SK-N-SH treated with all-trans-retinoic acid at 6 μM for 48 hours (cell line): ENCODE measurements around the gene TCEA2.

Experiments
- ATAC-seq: fragments of 200-7000 bp; cut with Tn5 transposase; 3 replicates; pipeline ENCODE4 v1.9.1; 2020; ENCODE audit warnings: mild to moderate bottlenecking, moderate library complexity
- ARNTL ChIP-seq: fragments of 450-650 bp; formaldehyde crosslinking; IDR thresholded peaks from 2 replicates; pipeline ENCODE4 v1.5.0; 2020; ENCODE audit warnings: low read depth, mild to moderate bottlenecking, moderate library complexity, borderline replicate concordance
- BACH2 ChIP-seq: fragments of 250-450 bp; sonication (Bioruptor Pico); IDR thresholded peaks from 2 replicates; pipeline ENCODE4 v1.9.0; 2021; ENCODE audit warnings: mild to moderate bottlenecking, borderline replicate concordance
- ESRRG ChIP-seq: fragments of 250-450 bp; sonication (Bioruptor Pico); IDR thresholded peaks from 2 replicates; pipeline ENCODE4 v1.6.1; 2021; ENCODE audit warnings: mild to moderate bottlenecking
- GLIS3 ChIP-seq: fragments of 250-450 bp; sonication (Bioruptor Pico); IDR thresholded peaks from 2 replicates; pipeline ENCODE4 v1.5.0; 2020; ENCODE audit warnings: mild to moderate bottlenecking, moderate library complexity
- ISL1 ChIP-seq: fragments of 250-450 bp; sonication (Bioruptor Pico); IDR thresholded peaks from 2 replicates; pipeline ENCODE4 v2.1.2; 2022; ENCODE audit warnings: mild to moderate bottlenecking, moderate library complexity
- OSR1 ChIP-seq: fragments of 250-450 bp; sonication (Bioruptor Pico); IDR thresholded peaks from 2 replicates; pipeline ENCODE4 v1.8.0; 2022; ENCODE audit warnings: moderate library complexity, mild to moderate bottlenecking, inconsistent platforms
- POU6F1 ChIP-seq: fragments of 250-450 bp; sonication (Bioruptor Pico); IDR thresholded peaks from 2 replicates; pipeline ENCODE4 v1.8.0; 2021; ENCODE audit warnings: low read depth, mild to moderate bottlenecking, moderate library complexity, borderline replicate concordance
- PPARA ChIP-seq: fragments of 250-450 bp; sonication (Bioruptor Pico); IDR thresholded peaks from 2 replicates; pipeline ENCODE4 v1.5.0; 2020; ENCODE audit warnings: mild to moderate bottlenecking, borderline replicate concordance
- RARB ChIP-seq: fragments of 250-450 bp; sonication (Bioruptor Pico); IDR thresholded peaks from 2 replicates; pipeline ENCODE4 v1.8.0; 2021; ENCODE audit warnings: mild to moderate bottlenecking, moderate library complexity
- TOX ChIP-seq: fragments of 250-450 bp; sonication (Bioruptor Pico); IDR thresholded peaks from 2 replicates; pipeline ENCODE4 v1.8.0; 2021; ENCODE audit warnings: mild to moderate bottlenecking, moderate library complexity, borderline replicate concordance
- ZC3H10 ChIP-seq: fragments of 250-450 bp; sonication (Bioruptor Pico); IDR thresholded peaks from 2 replicates; pipeline ENCODE4 v1.5.1; 2021; ENCODE audit warnings: mild to moderate bottlenecking, moderate library complexity
- ZFP3 ChIP-seq: fragments of 250-450 bp; sonication (Bioruptor Pico); IDR thresholded peaks from 2 replicates; pipeline ENCODE4 v1.5.0; 2020; ENCODE audit warnings: mild to moderate bottlenecking, moderate library complexity
- ZFP30 ChIP-seq: fragments of 450-650 bp; formaldehyde crosslinking; IDR thresholded peaks from 2 replicates; pipeline ENCODE4 v1.5.0; 2022; ENCODE audit warnings: mild to moderate bottlenecking, moderate library complexity
- ZNF565 ChIP-seq: fragments of 450-650 bp; formaldehyde crosslinking; conservative IDR thresholded peaks from 2 replicates; pipeline ENCODE4 v1.5.0; 2020; ENCODE audit warnings: low read depth, mild to moderate bottlenecking, moderate library complexity
- ZNF8 ChIP-seq: fragments of 450-650 bp; formaldehyde crosslinking; IDR thresholded peaks from 2 replicates; pipeline ENCODE4 v1.5.0; 2020; ENCODE audit warnings: mild to moderate bottlenecking, moderate library complexity
- TF ChIP-seq, protein P1 (sequence below): fragments of 250-450 bp; sonication (Bioruptor Pico); IDR thresholded peaks from 2 replicates; pipeline ENCODE4 v1.5.1; 2021; ENCODE audit warnings: mild to moderate bottlenecking, moderate library complexity
- TF ChIP-seq, protein P2 (sequence below): fragments of 250-450 bp; sonication (Bioruptor Pico); IDR thresholded peaks from 2 replicates; pipeline ENCODE4 v1.5.0; 2020; ENCODE audit warnings: mild to moderate bottlenecking, moderate library complexity
- TF ChIP-seq, protein P3 (sequence below): fragments of 250-450 bp; sonication (Bioruptor Pico); IDR thresholded peaks from 2 replicates; pipeline ENCODE4 v1.8.0; 2020; ENCODE audit warnings: mild to moderate bottlenecking, moderate library complexity, borderline replicate concordance
- TF ChIP-seq, protein P4 (sequence below): fragments of 250-450 bp; sonication (Bioruptor Pico); IDR thresholded peaks from 2 replicates; pipeline ENCODE4 v1.5.1; 2020; ENCODE audit warnings: low read depth, mild to moderate bottlenecking, moderate library complexity

Gene TCEA2

GRCh38 chr20:64038224-64038564, 24.8 kb upstream of the TCEA2 start:
- ATAC-seq, result peak; percentile 4; the same call in 2 of the 3 replicates
- TF ChIP-seq, protein P1, sequence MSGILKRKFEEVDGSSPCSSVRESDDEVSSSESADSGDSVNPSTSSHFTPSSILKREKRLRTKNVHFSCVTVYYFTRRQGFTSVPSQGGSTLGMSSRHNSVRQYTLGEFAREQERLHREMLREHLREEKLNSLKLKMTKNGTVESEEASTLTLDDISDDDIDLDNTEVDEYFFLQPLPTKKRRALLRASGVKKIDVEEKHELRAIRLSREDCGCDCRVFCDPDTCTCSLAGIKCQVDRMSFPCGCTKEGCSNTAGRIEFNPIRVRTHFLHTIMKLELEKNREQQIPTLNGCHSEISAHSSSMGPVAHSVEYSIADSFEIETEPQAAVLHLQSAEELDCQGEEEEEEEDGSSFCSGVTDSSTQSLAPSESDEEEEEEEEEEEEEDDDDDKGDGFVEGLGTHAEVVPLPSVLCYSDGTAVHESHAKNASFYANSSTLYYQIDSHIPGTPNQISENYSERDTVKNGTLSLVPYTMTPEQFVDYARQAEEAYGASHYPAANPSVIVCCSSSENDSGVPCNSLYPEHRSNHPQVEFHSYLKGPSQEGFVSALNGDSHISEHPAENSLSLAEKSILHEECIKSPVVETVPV, result no peak
- TF ChIP-seq, protein P2, sequence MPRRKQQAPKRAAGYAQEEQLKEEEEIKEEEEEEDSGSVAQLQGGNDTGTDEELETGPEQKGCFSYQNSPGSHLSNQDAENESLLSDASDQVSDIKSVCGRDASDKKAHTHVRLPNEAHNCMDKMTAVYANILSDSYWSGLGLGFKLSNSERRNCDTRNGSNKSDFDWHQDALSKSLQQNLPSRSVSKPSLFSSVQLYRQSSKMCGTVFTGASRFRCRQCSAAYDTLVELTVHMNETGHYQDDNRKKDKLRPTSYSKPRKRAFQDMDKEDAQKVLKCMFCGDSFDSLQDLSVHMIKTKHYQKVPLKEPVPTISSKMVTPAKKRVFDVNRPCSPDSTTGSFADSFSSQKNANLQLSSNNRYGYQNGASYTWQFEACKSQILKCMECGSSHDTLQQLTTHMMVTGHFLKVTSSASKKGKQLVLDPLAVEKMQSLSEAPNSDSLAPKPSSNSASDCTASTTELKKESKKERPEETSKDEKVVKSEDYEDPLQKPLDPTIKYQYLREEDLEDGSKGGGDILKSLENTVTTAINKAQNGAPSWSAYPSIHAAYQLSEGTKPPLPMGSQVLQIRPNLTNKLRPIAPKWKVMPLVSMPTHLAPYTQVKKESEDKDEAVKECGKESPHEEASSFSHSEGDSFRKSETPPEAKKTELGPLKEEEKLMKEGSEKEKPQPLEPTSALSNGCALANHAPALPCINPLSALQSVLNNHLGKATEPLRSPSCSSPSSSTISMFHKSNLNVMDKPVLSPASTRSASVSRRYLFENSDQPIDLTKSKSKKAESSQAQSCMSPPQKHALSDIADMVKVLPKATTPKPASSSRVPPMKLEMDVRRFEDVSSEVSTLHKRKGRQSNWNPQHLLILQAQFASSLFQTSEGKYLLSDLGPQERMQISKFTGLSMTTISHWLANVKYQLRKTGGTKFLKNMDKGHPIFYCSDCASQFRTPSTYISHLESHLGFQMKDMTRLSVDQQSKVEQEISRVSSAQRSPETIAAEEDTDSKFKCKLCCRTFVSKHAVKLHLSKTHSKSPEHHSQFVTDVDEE (CRISPR knock-in tag), result no peak
- TF ChIP-seq BACH2 (CRISPR knock-in tag), result no peak
- TF ChIP-seq, protein P3, sequence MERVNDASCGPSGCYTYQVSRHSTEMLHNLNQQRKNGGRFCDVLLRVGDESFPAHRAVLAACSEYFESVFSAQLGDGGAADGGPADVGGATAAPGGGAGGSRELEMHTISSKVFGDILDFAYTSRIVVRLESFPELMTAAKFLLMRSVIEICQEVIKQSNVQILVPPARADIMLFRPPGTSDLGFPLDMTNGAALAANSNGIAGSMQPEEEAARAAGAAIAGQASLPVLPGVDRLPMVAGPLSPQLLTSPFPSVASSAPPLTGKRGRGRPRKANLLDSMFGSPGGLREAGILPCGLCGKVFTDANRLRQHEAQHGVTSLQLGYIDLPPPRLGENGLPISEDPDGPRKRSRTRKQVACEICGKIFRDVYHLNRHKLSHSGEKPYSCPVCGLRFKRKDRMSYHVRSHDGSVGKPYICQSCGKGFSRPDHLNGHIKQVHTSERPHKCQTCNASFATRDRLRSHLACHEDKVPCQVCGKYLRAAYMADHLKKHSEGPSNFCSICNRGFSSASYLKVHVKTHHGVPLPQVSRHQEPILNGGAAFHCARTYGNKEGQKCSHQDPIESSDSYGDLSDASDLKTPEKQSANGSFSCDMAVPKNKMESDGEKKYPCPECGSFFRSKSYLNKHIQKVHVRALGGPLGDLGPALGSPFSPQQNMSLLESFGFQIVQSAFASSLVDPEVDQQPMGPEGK (CRISPR knock-in tag), result no peak
- TF ChIP-seq ARNTL, result no peak

DNA sequence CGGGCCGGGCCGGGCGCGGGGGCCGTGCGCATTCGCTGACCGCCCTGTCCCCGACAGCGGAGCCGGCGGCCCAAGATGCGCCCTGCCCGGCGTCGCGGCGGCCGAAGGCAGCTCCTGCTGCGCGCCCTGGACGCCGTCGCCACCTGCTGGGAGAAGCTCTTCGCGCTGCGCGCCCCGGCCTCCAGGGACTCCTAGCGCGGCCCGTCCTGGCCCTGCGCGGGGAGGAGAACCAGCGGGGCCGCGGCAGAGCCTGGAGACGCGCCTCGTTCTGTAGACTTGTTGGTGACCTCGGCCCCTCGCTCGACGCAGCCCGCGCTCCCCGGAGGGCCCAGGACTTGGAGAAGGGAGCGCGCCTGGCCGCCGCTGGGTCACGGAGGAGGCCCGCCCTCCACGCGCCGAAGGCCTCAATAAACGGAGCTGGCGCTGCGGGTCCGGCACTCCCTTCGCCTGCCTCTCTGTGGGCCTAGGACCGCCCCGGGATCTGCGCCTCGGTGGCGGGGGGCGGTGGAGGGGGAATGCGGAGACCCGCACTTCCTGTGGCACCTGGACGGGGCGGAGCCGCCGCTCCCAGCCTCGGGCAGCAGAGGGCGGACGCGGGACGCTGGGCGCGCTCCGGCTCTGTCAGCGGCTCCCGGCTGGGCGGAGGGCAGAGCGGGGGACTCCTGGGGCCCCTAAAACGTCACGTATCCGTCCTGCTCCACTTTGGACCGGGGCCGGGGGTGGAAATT, 24.3 kb upstream of the TCEA2 start:
- ATAC-seq, result peak; percentile 87
- TF ChIP-seq ESRRG (CRISPR knock-in tag) (no peak), TOX (CRISPR knock-in tag) (no peak), ZNF8 (CRISPR knock-in tag) (no peak)

GRCh38 chr20:64039293-64040160, 23.5 kb upstream of the TCEA2 start:
- TF ChIP-seq RARB (no peak), PPARA (CRISPR knock-in tag) (no peak), ZFP3 (CRISPR knock-in tag) (no peak), TOX (CRISPR knock-in tag) (no peak), BACH2 (CRISPR knock-in tag) (no peak), ESRRG (CRISPR knock-in tag) (no peak), ZFP30 (CRISPR knock-in tag) (no peak), ISL1 (no peak), GLIS3 (CRISPR knock-in tag) (no peak), POU6F1 (CRISPR knock-in tag) (no peak), OSR1 (CRISPR knock-in tag) (no peak), ZNF565 (CRISPR knock-in tag) (no peak), ZNF8 (CRISPR knock-in tag) (no peak), ZC3H10 (no peak)
- TF ChIP-seq, protein P4, sequence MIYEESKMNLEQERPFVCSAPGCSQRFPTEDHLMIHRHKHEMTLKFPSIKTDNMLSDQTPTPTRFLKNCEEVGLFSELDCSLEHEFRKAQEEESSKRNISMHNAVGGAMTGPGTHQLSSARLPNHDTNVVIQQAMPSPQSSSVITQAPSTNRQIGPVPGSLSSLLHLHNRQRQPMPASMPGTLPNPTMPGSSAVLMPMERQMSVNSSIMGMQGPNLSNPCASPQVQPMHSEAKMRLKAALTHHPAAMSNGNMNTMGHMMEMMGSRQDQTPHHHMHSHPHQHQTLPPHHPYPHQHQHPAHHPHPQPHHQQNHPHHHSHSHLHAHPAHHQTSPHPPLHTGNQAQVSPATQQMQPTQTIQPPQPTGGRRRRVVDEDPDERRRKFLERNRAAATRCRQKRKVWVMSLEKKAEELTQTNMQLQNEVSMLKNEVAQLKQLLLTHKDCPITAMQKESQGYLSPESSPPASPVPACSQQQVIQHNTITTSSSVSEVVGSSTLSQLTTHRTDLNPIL (CRISPR knock-in tag), result no peak
- TF ChIP-seq, protein P3 (CRISPR knock-in tag), result no peak
- TF ChIP-seq, protein P2 (CRISPR knock-in tag), result no peak
- TF ChIP-seq, protein P1, result no peak
- peak; percentile 23 for ATAC-seq
